RWPE1 (cell line): ENCODE measurements around the gene SURF2.
A peak's percentile ranks its signal among the peaks of the same experiment; 100 is the strongest.

ENCODE experiments used
- CTCF ChIA-PET: fragments of 350-600 bp; sonication (Branson Sonifier 250); formaldehyde crosslinking; extraction: SDS; loops from one replicate; lab custom pipeline; 2021; lab: Yijun Ruan, JAX
- POLR2A ChIA-PET: fragments of 400-600 bp; formaldehyde crosslinking; extraction: SDS; loops from one replicate; lab custom pipeline; 2020; ENCODE audit warnings: antibody characterized with exemption; ENCODE audit not compliant: low non-redundant PET; lab: Yijun Ruan, JAX
- DNase-seq: peaks from one replicate; pipeline ENCODE4 v3.0.0; 2012; ENCODE audit warnings: low spot score
- H3K27ac ChIP-seq: fragments of 450-650 bp; 2 replicates; pipeline ENCODE4 v1.5.1; 2017
- CTCF ChIP-seq: fragments of 450-650 bp; conservative IDR thresholded peaks from 2 replicates; pipeline ENCODE4 v1.5.1; 2017; ENCODE audit warnings: low read depth, mild to moderate bottlenecking

Gene SURF2

GRCh38 chr9:133403766-133404453, 47.6 kb downstream of the SURF2 start:
- peak overlapping the region; percentile 30 for H3K27ac ChIP-seq
- CTCF ChIA-PET: interaction anchor here (0.7 to 2.0 kb wide), 12 partner anchors 10 to 218 kb away, joined by 3 to 11 read pairs (median 5); partner anchors contain the start of genes SURF1 and SURF2

GRCh38 chr9:133404454-133405002, 48.2 kb downstream of the SURF2 start:
- CTCF ChIA-PET: interaction anchor here (0.7 to 2.0 kb wide), 13 partner anchors 9 to 219 kb away, joined by 3 to 11 read pairs (median 5); partner anchors contain the start of genes MED22, RPL7A, SURF1 and SURF2
- no peak for DNase-seq
- POLR2A ChIA-PET: no interaction called here
- no peak for TF ChIP-seq CTCF
- no peak overlapping the region; the same call in 1 of the 2 replicates for H3K27ac ChIP-seq

More at GRCh38 chr9:133403766-133404453, 47.6 kb downstream of the SURF2 start:
- DNase-seq: peak; percentile 75
- peak; percentile 68 for TF ChIP-seq CTCF
- POLR2A ChIA-PET: no interaction called here

- CTCF ChIA-PET: interaction anchor here (0.6 to 1.3 kb wide), 3 partner anchors 12 to 81 kb away, joined by 3 read pairs; no protein-coding TSS in a partner anchor
- H3K27ac ChIP-seq: peak overlapping the region; percentile 12
- POLR2A ChIA-PET: interaction anchor here (0.5 kb wide), 1 partner anchor 41 kb away, joined by 3 read pairs; no protein-coding TSS in a partner anchor
- no peak for DNase-seq
- no peak for TF ChIP-seq CTCF
Measured at GRCh38 chr9:133405508-133406438, 49.4 kb downstream of the SURF2 start.

GRCh38 chr9:133406480-133407307, 50.3 kb downstream of the SURF2 start:
- no peak for DNase-seq
- H3K27ac ChIP-seq: peak overlapping the region; percentile 12
- TF ChIP-seq CTCF: peak; percentile 99
- POLR2A ChIA-PET: interaction anchor here (0.5 kb wide), 1 partner anchor 42 kb away, joined by 3 read pairs; no protein-coding TSS in a partner anchor
- CTCF ChIA-PET: interaction anchor here (1.0 kb wide), 1 partner anchor 13 kb away, joined by 3 read pairs; no protein-coding TSS in a partner anchor

- CTCF ChIA-PET: no interaction called here
- POLR2A ChIA-PET: no interaction called here
- peak overlapping the region; percentile 4 for H3K27ac ChIP-seq
- DNase-seq: no peak
- no peak for TF ChIP-seq CTCF
Measured at GRCh38 chr9:133408042-133408441, 51.7 kb downstream of the SURF2 start.
